ENCODE measurements around the gene HOXC9.
A peak's percentile ranks its signal among the peaks of the same experiment; 100 is the strongest.

The HOXC9 gene

DNA sequence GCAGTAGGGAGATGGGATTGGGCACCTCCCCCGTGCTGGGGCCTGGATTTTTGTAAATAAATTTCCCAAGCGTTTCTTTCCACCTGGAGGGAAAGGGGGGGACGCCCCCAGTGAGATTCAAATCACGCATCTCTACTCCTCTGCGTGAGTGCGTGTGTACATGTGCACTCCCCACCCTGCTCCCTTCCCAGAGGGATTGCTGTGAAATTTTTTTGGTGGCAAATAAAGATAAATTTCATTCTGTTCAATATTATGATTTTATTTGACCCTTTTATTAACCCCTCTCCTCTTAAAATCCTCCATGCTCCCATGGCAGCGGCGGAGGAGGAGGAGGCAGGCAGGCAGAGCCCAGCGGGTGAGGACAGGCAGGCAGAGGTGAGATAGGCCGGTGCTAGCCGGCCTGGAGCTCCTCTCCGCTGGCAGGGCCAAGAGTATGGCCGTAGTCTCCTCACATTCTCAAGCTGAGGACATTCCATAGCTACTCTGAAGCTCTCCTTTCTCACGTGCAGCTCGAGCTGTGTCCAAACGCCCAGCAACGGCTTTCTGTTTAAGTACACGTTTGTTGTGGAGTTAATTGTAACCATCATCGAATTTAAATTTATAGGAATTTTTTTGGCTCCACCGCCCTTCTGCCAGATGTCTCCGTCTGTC is 23.7 kb upstream of the HOXC9 start:
- DNase-seq: no peak

DNA sequence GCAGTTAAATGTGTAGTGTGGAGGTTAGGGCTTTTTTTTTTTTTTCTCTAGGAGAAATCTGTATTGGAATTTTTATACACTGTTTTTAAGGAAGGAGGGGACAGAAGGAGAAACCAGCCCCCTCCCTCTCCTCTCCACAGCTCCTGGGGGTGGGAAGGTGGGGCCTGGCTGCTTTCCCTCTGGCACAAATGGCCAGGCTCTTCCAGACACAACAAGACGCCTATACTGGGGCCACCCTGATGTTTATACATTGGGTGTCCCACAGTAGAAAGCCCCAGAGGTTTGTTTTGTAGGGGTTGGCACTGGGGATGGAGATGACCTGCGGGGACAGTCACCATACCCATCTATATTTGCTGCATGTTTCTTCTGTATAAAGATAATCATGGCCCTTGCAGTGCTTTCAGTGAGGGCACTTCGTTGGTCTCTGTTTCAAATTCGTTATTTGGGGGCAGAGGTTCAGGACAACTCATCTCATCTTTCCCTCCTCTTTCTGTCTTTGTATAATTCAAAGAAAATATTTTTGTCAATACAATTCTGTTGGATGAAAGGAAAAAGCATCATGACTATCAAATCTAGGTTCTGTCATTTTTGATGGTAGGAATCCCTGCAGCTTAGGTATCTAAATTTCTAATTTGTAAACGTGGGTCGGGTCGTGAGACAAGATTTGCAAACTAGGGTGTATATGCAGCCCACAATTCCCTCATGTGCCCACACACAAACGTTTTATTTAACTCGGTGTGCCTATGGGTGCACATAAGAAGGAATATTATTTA is 23.0 kb upstream of the HOXC9 start:
- DNase-seq: no peak

DNA sequence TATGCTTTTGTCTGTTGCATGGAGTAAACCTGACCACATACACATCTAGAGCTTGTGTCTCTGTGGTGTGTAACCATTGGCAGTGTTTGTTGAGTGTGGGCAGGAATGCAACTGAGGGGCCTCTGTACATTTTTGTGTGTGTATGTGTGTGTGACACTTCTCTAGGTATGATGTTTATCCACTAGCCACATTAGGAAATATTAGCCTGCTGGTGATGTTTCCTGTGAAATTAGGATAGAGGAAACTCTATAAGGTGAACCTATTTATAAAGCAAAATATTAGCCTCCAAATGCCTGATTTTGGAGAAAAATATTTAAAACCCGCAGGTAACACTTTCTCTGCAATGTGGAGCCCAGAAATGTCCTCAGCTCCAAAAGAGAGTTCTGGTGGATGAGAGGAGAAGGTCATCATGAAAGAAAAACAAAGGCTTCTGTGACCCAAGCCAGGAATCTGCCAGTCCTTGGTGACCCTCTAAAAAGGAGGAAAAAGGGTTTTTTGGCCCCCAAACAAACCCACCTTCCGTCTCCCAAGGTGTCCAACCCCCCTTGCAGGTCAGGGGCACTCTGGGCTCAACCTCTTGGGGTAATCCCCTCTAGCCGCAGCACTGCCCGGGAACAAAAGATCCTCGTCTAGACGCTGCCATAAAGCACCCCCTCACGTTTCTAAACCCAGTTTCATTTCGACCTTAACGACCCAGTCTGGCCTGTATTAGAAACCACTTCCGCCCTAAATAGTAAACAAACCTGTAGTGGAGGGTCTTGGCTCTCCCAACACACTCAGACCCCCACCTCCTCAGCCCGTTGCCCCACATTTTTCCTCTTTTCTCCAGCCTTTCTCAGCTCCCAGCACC is 22.1 kb upstream of the HOXC9 start:
- no peak for DNase-seq

DNA sequence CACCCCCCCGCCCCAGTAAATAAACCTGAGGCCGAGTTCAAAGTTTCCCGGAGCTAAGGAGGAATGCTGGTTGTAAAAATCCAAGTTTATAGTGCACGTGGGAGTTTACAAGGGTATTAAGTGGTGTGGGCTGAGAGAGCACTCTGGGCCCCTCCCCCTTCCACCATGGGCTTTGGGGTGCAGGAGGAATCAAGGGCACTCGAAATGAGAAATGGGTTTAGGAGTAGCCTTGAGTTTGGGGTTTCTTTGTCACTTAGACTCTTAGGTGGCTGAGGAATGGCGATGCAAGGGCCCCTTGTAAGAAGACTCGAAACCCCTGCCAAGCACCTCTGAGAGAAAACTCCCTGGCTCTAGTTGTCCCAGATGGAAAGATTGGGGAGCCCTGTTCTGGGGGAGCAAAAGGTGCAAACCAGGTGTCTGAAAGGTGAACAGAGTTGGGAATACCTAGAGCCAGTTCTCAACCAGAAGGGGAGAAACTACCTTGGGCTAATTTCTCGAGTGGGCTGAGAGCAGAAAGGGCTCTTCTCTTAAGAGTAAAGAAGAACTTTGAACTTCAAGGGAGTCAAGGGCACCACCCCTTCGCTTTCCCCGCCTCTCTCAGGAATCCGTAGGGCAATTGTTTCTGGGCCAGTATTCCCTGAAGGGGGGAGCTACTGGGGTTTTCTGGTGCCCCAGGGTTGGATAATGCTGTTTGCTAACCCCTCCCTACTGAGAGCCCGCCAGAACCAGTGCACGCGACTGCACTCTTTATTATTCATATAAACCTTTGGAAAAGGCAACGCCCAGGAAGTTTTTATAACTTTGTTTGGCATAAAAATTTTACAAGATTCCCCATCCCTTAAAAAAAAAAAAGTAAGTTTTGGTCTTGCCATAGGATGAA is 21.2 kb upstream of the HOXC9 start:
- no peak for DNase-seq

DNA sequence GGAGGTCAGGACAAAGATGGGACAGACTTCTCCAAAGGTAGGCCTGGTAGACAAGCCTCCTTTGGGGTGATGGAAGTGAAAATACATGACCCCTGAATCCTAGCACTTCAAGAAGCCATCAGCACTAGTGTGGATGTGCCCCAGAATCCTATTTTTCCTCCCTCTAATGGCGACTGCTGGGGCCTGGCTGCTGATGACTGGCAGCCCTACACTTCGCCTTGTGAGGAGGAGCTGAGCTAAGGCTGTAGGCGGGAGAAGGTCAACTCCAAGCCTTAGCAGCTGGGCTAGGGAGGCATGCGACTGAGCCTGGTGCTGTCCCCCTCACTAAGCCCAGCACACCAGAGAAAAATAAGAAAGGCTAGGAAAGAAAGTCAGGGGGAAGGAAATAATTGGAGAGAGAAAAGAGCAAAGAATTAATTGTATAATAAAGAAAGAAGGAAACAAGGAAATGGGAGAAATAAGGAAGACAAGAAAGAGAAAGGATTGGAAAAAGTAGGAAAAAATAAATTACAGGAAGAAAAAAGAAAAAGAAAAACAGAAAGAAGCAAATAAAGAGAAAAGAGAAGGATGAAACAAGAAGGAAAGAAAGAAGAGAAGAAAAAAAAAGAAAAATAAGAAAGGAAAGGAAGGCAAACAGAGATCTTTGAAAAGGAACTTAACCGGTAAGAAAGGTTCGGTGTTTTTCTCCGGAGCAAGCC is 19.7 kb upstream of the HOXC9 start:
- DNase-seq: no peak

DNA sequence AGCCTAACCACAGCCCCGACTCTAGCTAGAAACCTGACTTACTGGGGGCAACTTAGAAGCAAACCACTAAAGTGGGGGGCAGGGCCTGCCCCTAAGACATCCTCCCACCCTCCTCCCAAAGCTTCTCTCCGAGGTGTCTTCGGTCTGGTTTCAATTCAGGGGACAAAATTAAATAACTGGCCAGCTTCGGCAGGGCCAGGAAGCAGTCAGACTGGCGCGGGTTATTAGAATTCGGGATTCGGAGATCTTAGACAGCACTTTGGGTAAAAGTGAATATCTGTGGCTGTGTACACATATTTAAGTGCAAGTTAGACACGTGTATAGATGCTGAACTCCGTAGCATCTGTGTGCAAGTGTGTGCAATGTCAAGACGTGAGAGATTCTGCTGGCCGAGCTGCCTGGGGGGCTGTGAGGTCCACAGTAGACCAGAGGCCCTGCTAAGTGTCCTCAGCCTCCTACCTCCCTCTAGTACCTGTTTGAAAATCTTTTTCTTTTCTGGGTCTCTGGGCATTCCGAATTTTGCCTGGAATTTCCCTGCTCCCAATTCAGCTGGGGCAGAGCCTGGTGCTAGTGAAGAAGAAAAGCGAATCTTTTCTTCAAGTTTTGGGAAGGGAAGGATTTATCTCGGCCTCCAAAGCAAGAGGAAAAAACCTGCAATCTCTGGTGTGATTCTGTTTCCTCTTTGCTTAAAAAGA is 19.0 kb upstream of the HOXC9 start:
- no peak for DNase-seq

DNA sequence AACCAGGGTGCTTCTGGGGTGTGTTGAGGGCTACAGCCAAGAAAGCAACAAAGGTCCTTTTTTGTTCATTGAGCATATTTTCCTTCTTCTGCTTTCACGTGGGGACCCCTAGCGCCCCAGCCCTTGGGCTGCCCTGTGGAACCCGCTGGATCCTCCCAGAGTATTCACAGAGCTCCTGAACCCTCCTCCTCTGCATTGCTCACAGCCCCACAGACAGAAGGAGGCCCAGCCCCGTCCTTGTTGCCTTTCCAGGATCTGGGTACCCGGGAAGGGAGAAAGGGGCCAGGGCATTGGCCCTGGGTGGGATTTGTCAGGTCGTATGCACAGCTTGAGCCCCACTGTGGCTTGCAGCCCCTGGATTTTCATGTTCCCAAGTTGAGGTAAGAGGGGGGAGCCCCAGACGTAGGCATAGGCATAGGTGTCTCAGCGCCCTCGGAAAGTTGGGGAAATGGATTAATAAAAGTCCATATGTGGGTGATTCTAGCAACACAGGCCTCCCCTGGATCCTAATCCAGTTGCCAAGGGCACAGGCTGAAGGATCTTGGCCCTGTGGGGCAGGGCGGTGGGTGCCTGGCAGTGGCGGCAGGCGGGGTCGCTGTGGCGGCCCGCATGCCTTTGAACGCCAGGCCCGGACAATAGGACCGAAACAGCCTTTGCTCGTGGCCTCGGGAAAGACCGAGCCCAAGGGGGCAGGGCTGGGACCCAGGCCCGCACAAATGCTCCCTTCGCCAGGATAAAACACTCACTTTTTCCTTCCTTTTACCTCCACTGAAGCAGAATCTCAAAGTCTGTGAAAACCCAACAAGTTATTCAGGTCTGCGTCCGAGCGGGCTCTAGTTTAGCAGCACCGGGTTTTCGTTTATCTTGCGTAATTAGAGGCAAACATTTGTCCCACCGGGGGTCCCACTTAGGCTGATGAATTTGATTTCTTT is 18.1 kb upstream of the HOXC9 start:
- DNase-seq: no peak

DNA sequence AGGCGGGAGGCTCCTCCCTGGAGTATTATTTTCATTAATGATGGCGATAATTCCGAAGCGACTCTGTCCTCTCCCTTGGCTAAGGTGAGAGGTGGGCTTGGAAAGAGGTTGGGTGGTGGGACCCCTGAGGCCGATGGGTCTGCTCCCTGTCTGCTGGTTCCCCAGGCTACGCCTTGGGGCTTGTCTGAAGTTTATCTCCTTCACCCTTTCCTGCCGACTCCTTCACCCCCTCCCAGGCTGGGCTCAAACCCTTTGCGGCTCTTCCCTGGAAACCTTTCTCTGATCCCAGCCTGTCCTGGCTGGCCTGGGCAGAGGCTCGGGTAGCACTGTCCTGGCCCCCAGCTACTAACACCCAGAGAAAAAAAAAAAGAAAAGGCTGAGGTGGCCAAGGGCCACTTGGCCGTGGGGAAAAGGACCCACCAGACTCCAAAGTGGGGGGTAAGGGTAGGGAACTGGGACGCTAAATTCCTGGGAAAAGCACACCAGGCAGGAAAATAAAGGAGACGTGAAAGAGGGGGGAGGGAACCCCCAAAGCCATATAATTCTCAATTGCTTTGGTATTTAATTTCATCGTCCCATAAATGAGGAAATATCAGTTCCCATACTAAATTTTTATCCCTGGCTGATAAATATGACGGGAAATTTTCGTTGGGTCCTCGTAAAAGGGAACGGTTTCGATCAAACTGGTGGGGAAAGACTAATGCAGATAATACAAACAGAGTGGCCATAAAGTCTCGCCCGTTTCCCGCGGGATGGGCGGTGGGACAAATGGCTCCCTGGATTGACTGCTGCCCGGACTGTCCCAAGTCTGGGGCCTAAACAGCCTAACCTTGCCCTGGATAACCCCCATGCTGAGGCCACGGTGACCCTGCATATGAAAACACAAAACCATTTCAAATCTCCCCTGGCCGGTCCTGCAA is 17.1 kb upstream of the HOXC9 start:
- no peak for DNase-seq

DNA sequence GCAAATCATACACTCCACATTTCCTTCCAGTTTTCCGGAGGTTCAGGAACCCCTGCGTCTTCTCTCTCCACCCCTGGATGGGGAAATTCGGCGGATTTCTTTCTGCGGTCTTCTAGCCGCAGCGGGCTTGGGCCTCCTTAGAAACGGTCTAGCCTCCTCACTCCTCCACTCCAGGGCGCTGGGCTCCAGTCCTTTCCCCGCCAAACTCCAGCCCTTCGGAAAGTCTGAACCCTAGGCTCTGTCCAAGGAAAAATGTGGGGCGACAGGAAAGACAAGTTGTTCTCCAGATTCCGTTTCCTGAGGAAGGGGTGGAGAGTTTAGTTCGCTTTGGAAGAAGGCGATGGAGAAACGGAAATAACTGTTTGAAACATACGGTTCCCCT is 16.4 kb upstream of the HOXC9 start:
- no peak for DNase-seq

DNA sequence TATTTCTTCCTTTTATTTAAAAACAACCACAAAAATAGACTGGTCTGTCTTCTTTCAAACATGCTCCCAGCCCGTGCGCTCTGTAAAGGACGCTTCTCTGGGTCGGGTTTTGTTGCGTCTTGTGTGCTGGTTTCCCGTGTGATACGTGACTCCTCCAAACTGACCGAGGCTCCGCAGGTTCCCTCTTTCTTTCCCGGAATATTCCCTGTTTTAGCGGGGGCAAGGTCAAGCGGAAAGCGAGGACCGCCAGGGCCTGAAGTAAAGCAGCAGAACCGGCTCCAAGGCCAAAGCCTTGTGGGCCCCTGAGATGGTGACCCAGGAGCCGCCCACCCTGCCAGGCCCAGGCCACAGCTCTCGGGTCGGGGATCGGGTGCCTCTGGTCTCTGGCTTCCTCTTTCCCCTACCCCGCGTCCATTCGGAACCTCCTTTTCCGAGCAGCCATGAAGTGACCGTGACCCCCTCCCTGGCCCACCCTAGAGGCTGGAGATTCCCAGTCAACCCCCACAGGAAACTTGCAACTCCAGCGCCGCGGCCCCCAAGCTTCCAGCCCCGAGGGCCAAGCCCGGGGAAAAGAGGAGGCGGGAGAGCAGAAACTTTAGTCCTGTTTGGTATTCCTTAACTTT is 15.9 kb upstream of the HOXC9 start:
- no peak for DNase-seq

DNA sequence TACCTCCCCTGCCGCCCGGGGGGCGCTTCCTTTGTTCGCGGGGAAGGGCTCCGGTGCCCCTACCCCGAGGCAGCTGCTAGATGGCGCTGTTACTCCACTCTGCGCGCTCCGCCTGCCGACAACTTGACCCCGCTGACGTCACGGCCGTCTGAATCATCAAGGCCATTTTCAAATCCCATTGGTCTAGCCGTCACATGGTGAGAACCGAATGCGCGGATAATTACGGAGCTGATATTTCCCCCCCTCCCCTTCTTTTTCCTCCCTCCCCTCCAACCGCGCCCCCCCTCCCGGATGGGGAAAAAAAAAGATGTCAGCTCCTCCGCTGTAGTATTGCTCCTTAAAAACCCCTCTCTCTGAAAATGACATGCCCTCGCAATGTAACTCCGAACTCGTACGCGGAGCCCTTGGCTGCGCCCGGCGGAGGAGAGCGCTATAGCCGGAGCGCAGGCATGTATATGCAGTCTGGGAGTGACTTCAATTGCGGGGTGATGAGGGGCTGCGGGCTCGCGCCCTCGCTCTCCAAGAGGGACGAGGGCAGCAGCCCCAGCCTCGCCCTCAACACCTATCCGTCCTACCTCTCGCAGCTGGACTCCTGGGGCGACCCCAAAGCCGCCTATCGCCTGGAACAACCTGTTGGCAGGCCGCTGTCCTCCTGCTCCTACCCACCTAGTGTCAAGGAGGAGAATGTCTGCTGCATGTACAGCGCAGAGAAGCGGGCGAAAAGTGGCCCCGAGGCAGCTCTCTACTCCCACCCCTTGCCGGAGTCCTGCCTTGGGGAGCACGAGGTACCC is 14.9 kb upstream of the HOXC9 start, which contains the start of gene HOXC10:
Gene HOXC10, plus strand, starts transcription at position 246 of the 791 bp plus-strand sequence. Its CDS starts 114 bp downstream, at position 360.
- DNase-seq: peak; percentile 13

DNA sequence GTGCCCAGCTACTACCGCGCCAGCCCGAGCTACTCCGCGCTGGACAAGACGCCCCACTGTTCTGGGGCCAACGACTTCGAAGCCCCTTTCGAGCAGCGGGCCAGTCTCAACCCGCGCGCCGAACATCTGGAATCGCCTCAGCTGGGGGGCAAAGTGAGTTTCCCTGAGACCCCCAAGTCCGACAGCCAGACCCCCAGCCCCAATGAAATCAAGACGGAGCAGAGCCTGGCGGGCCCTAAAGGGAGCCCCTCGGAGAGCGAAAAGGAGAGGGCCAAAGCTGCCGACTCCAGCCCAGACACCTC is 14.3 kb upstream of the HOXC9 start:
- DNase-seq: no peak

DNA sequence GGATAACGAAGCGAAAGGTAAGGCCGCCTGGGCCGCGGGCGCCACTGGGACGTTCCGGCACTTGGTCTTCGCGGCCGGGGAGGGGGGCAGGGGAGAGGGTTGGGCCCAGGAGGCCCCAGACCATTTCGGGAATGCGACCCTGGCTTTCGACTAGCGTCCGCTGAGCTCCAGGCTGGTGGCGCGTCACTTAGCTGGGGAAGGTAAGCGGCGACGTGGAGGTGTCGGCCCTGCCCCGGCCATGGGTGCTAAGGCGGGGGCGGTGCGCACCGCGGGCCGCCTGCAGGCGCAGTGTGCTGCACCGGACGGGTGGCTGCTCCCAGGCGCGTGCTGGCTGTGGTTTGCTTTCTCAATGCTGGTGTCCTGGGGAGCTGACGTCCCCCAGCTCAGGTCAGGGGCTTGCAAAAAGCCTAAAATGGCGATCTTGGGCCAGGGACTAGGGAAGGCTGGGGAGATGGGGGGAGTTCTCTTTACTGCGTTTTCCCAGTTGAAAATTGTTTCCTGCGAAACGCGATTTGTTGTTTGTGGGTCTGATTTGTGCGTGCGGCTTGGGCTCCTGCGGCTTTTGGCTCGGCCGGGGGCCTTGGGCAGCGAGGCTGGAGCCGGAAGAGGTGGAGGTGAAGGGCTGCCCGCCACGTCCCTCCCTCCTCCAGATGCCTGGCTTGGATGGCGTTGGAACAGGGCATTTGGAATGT is 13.8 kb upstream of the HOXC9 start:
- no peak for DNase-seq

DNA sequence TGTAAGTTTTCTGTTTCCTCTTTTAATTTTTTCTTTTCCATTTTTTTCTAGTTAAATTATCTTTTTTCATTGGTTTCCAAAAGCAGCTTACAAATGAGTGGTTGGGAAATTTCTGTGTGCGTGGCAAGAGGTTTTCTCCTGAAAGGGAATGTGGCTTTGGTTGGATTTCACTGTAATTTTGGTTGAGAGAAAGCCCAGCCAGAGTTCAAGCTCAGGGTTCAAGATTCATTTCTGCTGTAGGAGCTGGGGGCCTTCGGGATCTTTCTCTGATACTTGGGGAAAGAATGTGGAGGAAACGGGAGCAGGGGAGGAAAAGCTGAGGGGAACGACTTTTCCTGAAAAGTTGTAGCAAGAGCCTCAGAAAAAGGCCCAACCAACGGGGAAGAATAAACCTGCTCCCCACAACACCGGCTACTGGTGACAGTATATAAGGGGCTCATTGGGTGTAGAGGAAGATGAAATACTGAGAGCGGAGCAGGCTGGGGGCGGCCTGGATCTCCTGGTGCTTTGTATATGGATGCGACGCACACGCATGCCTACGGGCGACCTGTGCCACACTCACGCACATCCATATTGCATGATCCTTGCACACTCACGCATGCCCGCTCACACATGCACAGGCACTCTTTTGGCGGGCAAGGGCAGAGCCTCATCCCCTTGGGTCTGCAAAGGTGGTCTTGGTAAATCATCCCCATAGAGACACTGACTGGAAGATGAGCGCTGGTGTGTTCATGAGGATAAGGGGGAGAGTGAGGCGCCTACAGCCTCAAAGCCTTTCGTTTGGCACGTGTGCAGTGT is 13.1 kb upstream of the HOXC9 start:
- DNase-seq: no peak

DNA sequence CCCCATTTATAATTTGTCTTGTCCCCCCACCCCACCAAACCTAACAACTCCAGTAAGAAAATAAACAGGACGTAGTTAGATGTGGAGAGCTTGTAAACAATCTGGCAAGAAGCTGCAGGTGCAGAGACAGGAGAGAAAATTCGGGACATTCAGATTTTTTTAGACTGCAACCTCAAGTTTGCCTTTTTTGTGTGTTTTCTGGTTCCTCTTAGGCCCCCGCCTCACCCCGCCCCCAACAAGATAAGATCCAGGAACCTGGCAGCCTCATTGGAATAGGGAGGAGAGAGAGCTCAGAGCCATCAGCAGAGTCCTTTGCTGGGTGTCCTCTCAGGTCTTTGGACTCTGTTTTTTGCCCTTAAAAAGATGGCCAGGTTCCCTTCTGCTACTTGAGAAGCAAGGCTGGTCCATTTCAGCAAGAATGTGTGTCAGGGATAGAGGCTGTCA is 12.2 kb upstream of the HOXC9 start:
- DNase-seq: no peak

DNA sequence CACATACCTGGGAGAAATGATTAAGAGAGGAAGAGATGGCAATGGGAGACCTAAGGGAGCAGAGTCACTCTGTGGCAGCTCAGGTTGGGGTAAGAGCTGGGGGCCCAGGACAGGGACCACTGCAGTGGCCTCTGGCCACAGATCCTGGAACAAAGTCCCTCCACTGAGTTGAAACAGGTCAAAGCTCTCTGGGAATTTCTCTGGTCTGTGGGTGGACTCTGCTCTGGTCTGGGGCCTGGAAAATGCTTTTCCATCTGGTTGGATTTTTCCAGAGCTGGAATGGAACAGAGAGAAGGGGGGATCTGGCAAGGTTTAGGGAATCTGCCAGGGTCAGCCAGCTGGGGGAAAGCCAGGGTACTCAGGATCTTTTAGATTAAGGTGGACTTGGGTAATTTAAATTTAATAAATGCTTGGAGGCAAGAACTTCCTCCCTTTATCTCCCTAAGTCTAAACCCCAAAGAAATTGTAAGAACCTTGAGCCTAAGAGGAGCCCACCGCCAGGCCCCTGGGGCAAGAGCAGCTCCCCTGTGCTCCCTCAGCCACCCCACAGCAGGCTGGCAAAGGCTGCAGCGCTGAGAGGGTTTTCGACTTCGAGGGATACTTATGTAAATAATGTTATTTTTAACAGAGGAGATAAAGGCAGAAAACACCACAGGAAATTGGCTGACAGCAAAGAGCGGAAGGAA is 11.3 kb upstream of the HOXC9 start:
- DNase-seq: no peak
